ENCODE data around the gene EVX2.

- TF ChIP-seq CTCF (IDR thresholded peaks at IDR 0.05) = no peak
- no peak for TF ChIP-seq POLR2A (IDR thresholded peaks at IDR 0.05)
Observed at GRCh38 chr2:176080540-176081375, 3.0 kb downstream of the EVX2 start.

Measured in thyroid gland (tissue), 4 donors.